Liver (tissue), 3 donors: Measurements from ENCODE around the gene PAX5.

Source experiments
- EGR1 ChIP-seq, 2 donors: IDR thresholded peaks; 2 replicates each; pipeline ENCODE4 v1.6.1; 2016 to 2018; ENCODE audit warnings: antibody characterized with exemption in 2 of 2, low read depth in 2 of 2
- GABPA ChIP-seq, 2 donors: IDR thresholded peaks in 1 of 2; conservative IDR thresholded peaks in 1 of 2; 2 replicates each; pipeline ENCODE4 v1.6.1; 2016; ENCODE audit warnings: antibody characterized with exemption in 2 of 2, mild to moderate bottlenecking in 1 of 2, moderate library complexity in 1 of 2
- JUND ChIP-seq, 2 donors: IDR thresholded peaks; 2 replicates each; pipeline ENCODE4 v1.6.1; 2016; ENCODE audit warnings: antibody characterized with exemption in 2 of 2
- RAD21 ChIP-seq, 2 donors: IDR thresholded peaks; 2 replicates each; pipeline ENCODE4 v1.6.1; 2016; ENCODE audit warnings: antibody characterized with exemption in 2 of 2, mild to moderate bottlenecking in 2 of 2
- RXRA ChIP-seq, 2 donors: IDR thresholded peaks; 2 replicates each; pipeline ENCODE4 v1.6.1; 2017 to 2018; ENCODE audit warnings: antibody characterized with exemption in 2 of 2, mild to moderate bottlenecking in 1 of 2
- YY1 ChIP-seq: IDR thresholded peaks from 2 replicates; pipeline ENCODE4 v1.6.1; 2016; ENCODE audit warnings: antibody characterized with exemption, mild to moderate bottlenecking
- TF ChIP-seq, protein P1 (sequence below): fragments of 150-350 bp; IDR thresholded peaks from 2 replicates; pipeline ENCODE4 v1.5.1; 2017; ENCODE audit warnings: improper control_type of control experiment, low read depth, low read length; ENCODE audit not compliant: missing input control
- TF ChIP-seq, protein P2 (sequence below): IDR thresholded peaks from 2 replicates; pipeline ENCODE4 v1.6.1; 2016; ENCODE audit warnings: antibody characterized with exemption
- TF ChIP-seq, protein P3 (sequence below): IDR thresholded peaks from 2 replicates; pipeline ENCODE4 v1.6.1; 2016; ENCODE audit warnings: antibody characterized with exemption, mild to moderate bottlenecking
- donor health status: healthy.
- donor health status: healthy.

DNA sequence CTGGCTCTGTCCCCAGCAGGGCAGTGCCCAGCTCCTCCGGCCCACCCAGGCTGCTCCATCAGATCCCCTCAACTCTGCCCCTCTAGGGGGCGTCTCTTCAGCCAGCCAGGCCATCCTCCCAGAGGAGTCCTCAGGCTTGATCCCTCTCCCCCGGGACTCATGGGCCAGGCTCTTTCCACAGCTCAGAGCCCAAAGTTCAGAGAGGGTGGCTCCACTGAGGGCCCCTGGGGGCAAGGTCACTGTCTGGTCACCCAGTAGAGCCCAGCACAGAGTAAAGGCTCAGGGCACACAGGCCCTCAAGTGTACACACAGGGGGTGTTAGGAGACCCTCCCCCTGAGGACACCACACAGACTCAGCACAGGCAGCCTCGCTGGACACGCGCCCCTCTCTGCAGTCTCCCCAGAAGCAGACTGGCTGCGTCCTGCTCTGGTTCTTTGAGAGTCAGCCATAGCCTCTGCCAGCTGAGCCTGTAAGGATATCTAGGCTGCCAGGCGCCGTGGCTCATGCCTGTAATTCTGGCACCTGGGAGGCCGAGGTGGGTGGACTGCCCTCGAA is 64.8 kb downstream of the PAX5 start:
- TF ChIP-seq, protein P1, sequence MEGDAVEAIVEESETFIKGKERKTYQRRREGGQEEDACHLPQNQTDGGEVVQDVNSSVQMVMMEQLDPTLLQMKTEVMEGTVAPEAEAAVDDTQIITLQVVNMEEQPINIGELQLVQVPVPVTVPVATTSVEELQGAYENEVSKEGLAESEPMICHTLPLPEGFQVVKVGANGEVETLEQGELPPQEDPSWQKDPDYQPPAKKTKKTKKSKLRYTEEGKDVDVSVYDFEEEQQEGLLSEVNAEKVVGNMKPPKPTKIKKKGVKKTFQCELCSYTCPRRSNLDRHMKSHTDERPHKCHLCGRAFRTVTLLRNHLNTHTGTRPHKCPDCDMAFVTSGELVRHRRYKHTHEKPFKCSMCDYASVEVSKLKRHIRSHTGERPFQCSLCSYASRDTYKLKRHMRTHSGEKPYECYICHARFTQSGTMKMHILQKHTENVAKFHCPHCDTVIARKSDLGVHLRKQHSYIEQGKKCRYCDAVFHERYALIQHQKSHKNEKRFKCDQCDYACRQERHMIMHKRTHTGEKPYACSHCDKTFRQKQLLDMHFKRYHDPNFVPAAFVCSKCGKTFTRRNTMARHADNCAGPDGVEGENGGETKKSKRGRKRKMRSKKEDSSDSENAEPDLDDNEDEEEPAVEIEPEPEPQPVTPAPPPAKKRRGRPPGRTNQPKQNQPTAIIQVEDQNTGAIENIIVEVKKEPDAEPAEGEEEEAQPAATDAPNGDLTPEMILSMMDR = no peak
- TF ChIP-seq, protein P2, sequence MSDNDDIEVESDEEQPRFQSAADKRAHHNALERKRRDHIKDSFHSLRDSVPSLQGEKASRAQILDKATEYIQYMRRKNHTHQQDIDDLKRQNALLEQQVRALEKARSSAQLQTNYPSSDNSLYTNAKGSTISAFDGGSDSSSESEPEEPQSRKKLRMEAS = no peak
- no peak for TF ChIP-seq RXRA (IDR thresholded peaks at IDR 0.05)
- no peak for TF ChIP-seq RAD21 (IDR thresholded peaks at IDR 0.05)
- no peak for TF ChIP-seq GABPA (IDR thresholded peaks at IDR 0.05 in 1 of 2, conservative IDR thresholded peaks at IDR 0.05 in 1 of 2)
- TF ChIP-seq JUND (IDR thresholded peaks at IDR 0.05) = no peak
- TF ChIP-seq YY1 = no peak
- no peak for TF ChIP-seq EGR1 (IDR thresholded peaks at IDR 0.05; ENCODE audit: low read depth in 2 of 2)
- TF ChIP-seq, protein P3, sequence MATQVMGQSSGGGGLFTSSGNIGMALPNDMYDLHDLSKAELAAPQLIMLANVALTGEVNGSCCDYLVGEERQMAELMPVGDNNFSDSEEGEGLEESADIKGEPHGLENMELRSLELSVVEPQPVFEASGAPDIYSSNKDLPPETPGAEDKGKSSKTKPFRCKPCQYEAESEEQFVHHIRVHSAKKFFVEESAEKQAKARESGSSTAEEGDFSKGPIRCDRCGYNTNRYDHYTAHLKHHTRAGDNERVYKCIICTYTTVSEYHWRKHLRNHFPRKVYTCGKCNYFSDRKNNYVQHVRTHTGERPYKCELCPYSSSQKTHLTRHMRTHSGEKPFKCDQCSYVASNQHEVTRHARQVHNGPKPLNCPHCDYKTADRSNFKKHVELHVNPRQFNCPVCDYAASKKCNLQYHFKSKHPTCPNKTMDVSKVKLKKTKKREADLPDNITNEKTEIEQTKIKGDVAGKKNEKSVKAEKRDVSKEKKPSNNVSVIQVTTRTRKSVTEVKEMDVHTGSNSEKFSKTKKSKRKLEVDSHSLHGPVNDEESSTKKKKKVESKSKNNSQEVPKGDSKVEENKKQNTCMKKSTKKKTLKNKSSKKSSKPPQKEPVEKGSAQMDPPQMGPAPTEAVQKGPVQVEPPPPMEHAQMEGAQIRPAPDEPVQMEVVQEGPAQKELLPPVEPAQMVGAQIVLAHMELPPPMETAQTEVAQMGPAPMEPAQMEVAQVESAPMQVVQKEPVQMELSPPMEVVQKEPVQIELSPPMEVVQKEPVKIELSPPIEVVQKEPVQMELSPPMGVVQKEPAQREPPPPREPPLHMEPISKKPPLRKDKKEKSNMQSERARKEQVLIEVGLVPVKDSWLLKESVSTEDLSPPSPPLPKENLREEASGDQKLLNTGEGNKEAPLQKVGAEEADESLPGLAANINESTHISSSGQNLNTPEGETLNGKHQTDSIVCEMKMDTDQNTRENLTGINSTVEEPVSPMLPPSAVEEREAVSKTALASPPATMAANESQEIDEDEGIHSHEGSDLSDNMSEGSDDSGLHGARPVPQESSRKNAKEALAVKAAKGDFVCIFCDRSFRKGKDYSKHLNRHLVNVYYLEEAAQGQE = no peak
